GM03348 (cell line): ENCODE data around the gene HLA-DQB2.
"Not testable (repeated sequence)": the region's sequence is repeated elsewhere in the genome, so short reads cannot be mapped to it uniquely, and the experiment has no call there.

Experiments
- DNase-seq: peaks from one replicate; pipeline ENCODE4 v3.0.0; 2012; ENCODE audit warnings: low spot score

HLA-DQB2 gene

DNA sequence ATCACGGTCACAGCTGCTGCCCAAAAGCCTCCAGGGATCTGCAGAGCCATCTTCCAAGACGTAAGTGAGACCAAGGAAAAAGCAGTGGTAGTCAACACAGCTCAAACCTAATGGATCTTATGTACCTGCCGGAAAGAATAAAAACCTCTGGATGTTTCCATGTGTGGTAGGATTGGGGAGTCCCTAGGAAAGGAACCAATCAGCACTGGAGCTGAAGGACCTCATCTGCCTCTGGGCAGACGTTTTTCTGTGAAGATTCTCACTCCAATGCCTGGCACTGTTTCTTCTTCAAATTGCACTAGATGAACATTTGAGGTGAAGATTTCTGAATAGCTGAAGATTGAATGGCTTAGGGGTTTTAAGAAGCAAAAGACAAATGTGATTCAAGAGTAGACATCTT is at the start of gene HLA-DQB2:
HLA-DQB2 (minus strand) TSS at position 112 of the 400 bp plus-strand sequence; CDS start at position 50, 62 bp downstream.
- no peak for DNase-seq

DNA sequence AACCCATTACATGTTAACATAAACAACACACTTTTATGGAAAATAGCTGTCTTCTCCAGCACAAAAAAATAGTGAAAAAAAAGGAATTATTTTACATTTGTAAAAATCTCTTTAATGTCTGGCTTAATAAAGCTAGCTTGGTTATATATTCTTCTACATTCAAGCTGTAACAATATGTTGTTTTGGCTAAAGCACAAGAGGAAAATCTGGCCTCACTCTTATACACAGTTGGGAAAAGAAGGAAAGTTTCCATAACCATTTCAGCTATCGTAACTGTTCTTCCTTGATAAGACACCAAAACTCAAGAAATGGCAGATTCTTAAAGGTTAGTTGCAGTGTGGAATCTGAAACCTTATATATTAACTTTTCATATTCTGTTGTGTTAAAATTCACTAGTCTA is 45.8 kb upstream of the HLA-DQB2 start:
- DNase-seq = no peak

DNA sequence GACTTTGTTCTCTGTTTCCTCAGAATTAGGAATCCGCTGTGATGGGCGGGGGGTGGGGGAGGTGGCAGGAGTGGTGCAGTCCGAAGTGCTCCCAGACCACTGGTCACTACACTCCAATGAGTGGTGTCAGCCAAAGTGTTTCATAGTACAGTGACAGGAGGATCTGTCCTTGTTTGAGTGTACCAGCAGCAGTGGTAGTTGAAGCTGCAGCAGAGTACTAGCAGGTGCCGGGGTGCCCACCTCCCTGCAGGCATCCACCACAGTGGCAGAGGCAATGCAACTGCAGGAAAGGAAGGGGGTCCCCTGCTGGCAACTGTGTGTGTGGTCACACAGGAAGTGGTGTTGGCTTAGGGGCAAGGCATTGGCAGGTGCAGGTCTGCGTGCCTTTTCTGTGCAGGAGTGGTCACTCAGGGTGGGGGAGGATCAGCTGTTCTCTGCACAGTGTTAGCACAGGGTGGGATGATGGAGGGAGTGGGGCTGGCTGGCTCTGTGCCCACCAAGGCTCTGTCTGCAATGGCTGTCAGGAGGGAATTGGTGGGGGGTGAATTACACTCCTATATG is 43.8 kb upstream of the HLA-DQB2 start:
- no peak for DNase-seq

DNA sequence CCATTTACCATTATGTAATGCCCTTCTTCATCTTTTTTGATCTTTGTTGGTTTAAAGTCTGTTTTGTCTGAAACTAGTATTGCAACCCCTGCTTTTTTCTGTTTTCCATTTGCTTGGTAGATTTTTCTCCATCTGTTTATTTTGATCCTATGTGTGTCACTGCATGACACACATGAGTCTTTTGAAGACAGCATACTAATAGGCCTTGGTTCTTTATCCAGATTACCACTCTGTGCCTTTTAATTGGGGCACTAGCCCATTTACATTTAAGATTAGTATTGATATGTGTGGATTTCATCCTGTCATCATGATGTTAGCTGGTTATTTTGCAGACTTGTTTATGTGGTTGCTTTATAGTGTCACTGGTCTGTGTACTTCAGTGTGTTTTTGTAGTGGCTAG is 42.1 kb upstream of the HLA-DQB2 start:
- DNase-seq = not testable (repeated sequence)

DNA sequence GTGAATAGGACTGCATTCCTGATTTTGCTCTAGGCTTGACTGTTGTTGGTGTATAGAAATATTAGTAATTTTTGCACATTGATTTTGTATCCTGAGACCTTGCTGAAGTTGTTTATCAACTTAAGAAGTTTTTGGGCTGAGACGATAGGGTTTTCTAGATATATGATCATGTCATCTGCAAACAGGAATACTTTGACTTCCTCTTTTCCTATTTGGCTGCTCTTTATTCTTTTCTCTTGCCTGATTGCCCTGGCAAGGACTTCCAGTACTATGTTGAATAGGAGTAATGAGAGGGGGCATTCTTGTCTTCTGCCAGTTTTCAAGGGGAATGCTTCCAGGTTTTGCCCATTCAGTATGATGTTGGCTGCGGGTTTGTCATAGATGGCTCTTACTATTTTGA is 40.1 kb upstream of the HLA-DQB2 start:
- no peak for DNase-seq

DNA sequence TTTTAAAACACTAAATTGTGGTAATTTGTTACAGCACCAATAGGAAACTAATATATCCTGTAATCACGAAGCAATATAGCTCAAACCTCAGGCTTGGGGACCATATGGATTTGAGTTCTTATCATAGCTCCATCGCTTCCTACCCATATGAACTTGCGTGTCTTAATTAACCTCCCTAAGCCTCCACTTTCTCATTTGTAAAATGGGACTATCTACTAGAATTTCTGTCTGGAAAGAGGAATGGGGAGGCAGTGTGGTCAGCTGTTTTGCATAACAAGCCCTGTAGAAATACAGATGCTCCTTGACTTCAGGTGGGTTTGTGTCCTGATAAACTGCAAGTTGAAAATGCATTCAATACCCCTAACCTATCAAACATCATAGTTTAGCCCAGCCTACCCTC is 36.4 kb upstream of the HLA-DQB2 start:
- no peak for DNase-seq

DNA sequence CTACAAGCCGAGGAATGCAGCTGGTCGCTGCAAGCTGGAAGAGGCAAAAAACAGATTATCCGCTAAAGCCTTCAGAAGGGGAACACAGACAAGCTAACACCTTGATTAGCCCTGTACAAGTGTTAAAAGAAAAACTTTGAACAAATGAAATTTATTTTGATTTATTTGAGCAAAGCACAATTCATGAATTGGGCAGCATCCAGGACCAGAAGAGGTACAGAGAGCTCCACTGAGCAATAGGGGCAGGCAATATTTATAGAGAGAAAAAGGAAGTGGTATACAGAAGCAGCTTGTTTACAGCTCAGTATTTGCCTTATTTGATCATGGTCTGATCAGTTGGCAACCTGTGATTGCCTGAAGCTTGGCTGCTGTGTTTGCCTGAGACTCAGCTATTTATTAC is 35.8 kb upstream of the HLA-DQB2 start:
- DNase-seq = no peak

DNA sequence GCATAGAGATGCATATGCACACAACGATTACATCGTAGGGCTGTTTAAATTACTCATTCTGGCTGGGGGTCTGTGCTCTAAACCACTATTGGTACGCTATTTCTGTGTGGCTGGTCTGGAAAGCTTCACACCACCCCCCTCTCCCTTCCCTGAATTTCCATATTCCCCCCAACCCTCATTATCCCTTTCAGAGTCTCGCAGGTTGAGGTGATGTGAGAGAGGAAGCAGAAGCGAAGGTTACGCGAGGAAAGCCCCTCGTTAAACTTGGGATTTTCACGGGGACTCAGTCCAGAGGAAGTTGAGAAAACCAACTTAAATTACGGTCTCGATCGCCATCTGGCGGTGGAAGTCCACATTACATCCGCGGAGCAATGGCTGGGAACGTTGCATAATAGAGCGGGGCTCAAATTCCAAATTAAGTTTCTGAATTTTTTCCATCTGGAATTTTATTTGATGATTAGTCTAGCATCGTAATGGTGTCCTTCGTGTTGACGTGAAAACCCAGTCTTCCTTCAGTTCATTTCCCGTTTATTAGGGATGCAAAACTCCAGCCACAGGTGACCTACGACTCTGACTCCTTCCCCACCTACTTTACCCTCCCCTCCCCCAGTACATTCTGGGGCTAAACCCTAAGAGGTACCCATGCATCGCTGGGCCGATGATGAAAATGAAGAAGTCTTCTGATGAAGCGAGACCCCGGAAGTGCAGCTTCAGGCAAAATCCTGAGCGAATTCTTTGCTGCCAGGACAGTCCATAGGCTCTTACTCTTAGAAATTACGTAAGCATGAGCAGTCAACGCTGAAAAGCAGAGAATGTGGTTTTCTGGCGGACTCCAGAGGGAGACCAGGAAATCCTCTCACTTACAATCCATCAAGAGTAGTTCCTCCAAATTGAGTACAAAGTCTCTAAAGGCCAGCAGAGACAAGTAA is 33.8 kb upstream of the HLA-DQB2 start:
- peak; percentile 76 for DNase-seq

DNA sequence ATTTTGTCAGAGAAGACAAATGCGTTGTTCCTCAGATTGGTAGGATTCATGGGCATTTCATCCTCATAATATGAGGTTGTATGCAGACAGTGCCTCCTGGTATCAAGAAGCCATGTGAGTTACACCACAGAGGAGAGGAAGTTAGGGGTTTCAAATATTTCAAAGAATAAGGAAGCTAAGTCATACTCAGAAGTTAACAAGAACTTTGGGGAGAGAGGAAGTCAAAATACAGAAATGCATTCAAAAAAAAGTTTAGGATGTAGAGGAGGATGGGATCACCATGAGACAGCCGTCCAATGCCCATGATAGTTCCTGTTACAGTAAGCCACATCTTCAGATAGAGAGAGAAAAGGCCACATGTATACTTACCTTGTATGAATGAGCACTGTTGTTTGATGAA is 31.2 kb upstream of the HLA-DQB2 start:
- DNase-seq = no peak

DNA sequence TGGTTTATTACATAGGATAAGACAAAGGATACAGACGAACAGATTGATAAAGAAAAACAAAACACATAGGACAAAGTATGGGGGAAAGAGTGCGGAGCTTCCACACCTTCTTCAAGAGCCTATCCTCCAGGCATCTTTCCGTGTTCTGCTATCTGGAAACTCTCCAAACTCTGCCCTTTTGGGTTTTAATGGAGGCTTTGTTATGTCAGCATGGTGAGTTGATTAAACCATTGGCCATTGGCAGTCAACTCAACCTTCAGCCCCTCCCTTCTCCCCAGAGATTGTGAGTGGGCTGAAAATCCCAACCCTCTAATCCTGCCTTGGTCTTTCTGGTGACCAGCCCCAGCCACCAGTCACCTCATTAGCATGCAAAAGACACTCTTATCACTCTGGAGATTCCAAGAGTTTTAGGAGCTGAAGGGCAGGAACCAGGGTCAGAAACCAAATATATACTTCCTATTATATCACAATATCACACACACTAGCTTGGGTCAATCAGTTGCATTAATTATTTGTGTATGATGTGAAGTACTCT is 29.6 kb upstream of the HLA-DQB2 start:
- DNase-seq = no peak

DNA sequence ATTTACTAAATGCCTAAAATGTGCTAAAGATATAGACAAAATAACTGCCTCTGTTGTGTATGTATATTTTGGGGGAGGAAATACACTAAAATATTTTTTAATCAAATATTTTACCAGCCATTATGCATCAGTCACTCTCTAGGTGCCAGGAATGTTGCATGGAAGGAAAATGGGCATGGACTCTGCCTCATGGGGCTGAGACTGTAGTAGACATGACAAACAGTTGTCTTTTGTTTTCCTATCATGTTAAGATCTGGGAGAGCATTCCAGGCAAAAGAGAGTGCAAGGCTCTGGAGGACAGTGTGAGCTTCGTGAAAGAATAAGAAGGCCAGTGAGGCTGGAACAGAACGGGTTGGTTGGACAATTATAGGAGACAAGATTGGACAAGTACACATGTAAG is 27.0 kb upstream of the HLA-DQB2 start:
- no peak for DNase-seq

DNA sequence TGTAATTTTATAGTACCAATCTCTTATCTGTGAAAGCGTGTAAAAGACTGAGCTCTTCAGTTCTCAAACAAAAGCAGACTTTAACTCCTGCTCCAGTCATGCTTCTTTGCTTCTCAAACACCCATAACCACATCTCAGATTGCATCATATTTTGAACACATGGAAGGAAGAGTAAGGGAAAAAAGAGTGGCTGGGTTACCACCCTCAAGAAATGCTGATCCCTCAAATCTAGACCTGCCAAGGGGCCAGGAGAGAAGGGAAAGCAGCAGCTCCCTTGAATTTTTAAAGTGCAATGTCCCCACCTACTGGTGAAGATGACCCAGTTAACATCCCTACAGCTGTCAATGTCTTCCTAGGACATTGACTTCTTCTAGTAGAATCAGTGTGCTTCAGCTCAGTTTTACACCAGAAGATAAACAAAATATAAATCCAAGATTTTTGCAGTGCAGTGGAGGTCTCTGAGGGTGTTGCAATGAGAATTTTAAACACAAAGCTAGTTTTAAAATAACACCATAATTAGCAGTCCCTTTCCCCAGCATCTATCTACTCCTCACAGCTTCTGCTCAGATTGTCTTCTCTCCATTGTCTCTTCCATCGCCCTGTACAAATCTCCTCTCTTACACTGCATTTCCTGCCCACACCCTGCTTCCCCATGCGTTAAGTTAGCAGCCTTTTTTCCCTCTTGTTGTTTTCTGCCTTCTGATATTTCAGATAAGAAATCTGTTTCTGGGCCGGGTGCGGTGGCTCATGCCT is 22.6 kb upstream of the HLA-DQB2 start:
- peak; percentile 61 for DNase-seq

DNA sequence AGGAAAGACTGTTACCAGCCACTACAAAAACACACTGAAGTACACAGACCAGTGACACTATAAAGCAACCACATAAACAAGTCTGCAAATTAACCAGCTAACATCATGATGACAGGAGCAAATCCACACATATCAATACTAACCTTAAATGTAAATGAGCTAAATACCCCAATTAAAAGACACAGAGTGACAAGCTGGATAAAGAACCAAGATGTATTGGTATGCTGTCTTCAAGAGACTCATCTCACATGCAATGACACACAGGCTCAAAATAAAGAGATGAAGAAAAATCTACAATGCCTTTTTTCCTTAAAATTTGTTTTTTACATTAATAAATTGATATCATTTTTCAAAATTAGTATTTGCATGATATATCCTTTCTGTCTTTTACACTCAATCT is 19.6 kb upstream of the HLA-DQB2 start:
- DNase-seq = not testable (repeated sequence)

DNA sequence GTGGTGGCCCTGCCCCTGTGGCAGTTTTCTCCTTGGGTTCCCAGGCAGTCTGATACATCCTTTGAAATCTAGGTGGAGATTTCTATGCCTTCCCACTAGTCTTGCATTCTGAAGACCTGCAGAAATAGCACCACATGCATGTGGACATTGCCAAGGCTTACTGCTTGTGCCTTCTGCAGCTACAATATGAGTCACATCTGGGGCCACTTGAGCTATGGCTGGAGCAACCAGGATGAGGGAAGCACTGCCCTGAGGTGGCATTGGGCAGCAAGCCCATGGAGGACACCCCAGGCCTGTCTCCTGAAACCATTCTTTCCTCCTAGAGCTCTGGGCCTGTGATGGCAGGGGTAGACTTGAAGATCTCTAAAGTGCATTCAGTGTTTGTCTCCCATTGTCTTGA is 15.7 kb upstream of the HLA-DQB2 start:
- no peak for DNase-seq

DNA sequence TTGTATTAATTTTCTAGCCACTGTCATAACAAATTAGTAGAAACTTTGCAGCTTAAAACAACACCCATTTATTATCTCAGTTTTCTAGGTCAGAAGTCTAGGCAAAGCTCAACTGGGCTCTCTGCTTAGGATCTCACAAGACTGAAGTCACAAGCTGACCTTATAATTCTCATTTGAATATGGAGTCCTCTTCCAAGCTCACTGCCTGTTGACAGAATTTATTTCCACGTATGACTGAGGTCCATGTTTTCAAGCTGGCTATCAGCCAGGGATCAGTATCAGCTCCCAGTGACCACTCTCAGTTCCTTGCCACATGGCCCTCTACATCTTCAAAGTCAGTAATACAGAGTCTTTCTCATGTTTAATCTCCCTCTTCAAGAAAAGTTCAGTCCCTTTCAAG is 11.7 kb upstream of the HLA-DQB2 start:
- DNase-seq = no peak

DNA sequence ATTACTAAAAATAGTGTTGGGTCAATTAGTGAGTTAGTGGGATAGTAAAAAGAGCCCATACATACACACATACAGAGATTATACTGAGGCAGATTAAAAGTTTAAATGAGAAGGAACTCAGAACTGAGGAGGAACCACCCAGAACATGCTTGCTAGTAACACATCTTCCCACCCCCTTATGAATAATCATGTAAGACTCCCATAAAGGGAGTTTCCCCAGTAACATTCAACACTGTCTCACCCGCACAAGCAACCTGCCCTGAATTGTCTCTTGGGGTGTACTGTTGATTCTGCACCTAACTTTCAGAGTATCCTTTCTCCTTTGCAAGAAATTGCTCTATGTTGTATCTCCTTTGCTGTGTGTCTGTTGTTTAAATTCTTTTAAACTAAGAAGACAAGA is 11.1 kb upstream of the HLA-DQB2 start:
- DNase-seq = no peak

DNA sequence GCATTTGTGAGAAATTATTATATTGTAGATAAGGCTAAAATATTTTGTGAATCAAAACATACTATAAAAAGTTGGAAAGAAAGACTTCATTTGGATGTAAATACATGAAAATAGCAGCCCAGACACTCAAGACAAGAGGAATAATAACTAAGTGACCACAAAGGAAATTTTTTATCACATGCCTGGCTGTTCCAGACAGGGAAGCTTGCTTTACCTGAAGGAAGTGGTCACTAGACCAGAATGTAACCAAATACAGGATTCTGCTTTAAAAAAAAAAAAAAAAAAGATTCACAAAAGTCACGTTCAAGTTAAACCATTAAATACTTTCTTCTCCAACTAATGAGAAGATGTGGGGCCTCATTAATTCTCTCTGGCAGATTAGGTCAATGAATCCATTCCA is 9.3 kb upstream of the HLA-DQB2 start:
- DNase-seq = no peak

DNA sequence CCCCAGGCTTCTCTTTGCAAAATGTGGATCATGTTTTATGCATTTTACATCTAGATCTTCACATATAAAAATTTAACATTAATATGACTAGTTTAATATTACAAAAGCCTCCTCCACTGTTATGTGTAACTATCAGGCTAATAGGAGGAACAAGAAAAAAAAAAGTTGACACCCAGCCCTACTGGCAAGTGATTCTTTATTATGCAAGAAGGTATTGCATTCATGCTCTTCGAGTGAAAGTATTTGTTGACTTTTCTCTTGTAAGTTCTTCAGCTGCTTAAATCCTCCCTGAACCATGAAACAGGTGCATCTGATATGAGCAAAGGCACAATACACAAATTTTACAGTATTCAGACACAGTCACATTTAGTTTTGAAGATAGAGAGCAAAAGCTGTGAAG is 716 bp upstream of the HLA-DQB2 start:
- no peak for DNase-seq

DNA sequence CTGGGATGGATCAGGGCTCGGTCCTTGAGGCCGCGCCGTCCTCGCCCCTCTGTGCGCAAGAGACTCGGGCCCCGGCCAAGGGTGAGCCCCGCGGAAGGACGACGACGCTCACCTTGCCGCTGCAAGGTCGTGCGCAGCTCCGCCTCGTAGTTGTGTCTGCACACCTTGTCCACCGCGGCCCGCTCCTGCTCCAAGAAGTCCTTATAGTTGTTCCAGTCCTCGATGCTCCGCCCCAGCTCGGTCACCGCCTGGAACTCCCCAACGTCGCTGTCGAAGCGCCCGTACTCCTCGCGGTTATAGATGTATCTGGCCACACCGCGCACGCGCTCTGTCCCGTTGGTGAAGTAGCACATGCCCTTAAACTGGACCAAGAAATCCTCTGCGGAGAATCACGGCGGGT is 1.8 kb downstream of the HLA-DQB2 start:
- no peak for DNase-seq

DNA sequence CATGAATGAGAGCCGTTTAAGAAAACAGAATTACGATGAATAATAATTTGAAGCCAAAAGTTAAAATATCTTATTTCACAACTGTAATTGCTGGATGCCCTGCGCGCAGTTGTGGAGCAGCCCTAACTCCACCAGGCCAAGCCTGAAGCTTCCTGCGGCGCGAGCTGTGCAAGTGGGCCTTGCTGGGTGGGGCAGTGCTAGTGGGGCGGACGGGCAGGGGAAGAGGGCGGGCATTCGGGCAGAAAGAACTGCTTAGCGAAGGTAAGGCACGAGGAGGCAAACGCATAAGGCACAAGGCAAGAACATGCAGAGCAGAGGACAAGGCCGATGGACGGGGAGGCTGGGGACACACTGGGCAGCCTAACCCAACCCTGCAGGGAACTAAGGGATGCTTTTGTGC is 2.3 kb downstream of the HLA-DQB2 start:
- no peak for DNase-seq

DNA sequence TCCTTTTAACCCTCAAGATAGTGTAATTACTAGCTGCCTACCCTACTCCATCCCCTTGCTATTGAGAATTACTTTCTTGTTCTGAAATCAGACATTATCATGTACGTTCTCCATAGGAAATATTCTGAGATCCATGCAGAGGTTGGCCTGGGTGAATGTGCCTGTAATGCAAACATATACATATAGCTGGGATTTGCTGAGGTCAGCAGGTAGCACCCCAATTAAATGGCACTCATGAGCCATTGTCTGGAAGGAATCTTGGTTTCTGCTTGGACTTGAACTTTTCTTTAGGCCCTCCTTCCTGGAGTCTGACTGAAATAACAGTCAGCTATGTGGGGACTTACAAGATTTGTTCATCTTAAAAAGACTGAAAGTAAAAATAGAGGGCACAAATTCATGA is 3.7 kb downstream of the HLA-DQB2 start:
- no peak for DNase-seq

DNA sequence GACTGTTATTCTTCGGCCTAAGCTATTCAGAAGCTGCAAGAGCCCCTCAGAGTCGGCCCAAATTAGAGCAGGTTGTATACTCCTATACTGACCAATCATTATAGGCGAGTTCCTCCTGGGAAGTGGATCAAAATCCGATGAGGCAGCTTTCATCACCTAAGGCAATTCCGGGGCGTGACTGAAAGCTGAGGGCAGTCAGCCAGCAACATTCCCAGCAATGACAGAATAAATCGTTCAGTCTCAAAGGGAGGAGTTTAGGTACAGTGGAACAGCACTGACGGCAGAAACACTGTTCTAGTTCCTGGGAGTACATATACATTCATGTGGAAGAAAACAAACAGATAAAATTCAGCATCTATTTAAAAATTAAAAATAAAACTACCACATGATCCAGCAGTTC is 10.8 kb downstream of the HLA-DQB2 start:
- no peak for DNase-seq

DNA sequence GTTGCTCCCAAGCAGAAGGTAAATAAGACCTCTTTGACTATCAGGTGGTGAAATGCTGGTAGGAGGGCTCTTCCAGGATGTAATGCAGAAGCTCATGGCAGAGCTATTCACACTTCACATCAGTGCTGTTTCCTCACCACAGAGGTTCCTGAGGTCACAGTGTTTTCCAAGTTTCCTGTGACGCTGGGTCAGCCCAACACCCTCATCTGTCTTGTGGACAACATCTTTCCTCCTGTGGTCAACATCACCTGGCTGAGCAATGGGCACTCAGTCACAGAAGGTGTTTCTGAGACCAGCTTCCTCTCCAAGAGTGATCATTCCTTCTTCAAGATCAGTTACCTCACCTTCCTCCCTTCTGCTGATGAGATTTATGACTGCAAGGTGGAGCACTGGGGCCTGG is 17.7 kb downstream of the HLA-DQB2 start:
- not testable (repeated sequence) for DNase-seq
